Measurements from ENCODE around the gene PATJ.
"Not testable (repeated sequence)": the region's sequence is repeated elsewhere in the genome, so short reads cannot be mapped to it uniquely, and the experiment has no call there.

PATJ gene

GRCh38 chr1:62184336-62184735, 442.1 kb downstream of the PATJ start:
- no peak overlapping the region for H3K4me3 ChIP-seq (ENCODE audit: low read length)
- no peak for DNase-seq (ENCODE audit: low read depth)
- no peak for TF ChIP-seq CTCF (conservative IDR thresholded peaks at IDR 0.05; ENCODE audit: low read length)

GRCh38 chr1:62185233-62185632, 443.0 kb downstream of the PATJ start:
- not testable (repeated sequence) for H3K4me3 ChIP-seq (ENCODE audit: low read length); DNase-seq (ENCODE audit: low read depth)

GRCh38 chr1:62185677-62186076, 443.4 kb downstream of the PATJ start:
- no peak overlapping the region for H3K4me3 ChIP-seq (ENCODE audit: low read length)
- no peak for DNase-seq (ENCODE audit: low read depth)
- no peak for TF ChIP-seq CTCF (conservative IDR thresholded peaks at IDR 0.05; ENCODE audit: low read length)

GRCh38 chr1:62187548-62187947, 445.3 kb downstream of the PATJ start:
- no peak for DNase-seq (ENCODE audit: low read depth)
- no peak for TF ChIP-seq CTCF (conservative IDR thresholded peaks at IDR 0.05; ENCODE audit: low read length)
- H3K4me3 ChIP-seq (ENCODE audit: low read length): no peak overlapping the region

- no peak for DNase-seq (ENCODE audit: low read depth)
- H3K4me3 ChIP-seq (ENCODE audit: low read length): no peak overlapping the region
- TF ChIP-seq CTCF (conservative IDR thresholded peaks at IDR 0.05; ENCODE audit: low read length): no peak
Observed at GRCh38 chr1:62188111-62188510, 445.8 kb downstream of the PATJ start.

GRCh38 chr1:62194651-62195544, 452.6 kb downstream of the PATJ start, which contains the start of gene L1TD1:
L1TD1 (plus strand) TSS chr1:62194849; CDS start chr1:62206629, 11,780 bp downstream.
- no peak for TF ChIP-seq CTCF (conservative IDR thresholded peaks at IDR 0.05; ENCODE audit: low read length)
- no peak for DNase-seq (ENCODE audit: low read depth)
- no peak within 1 kb of the TSS for H3K4me3 ChIP-seq (ENCODE audit: low read length)

- no peak for DNase-seq (ENCODE audit: low read depth)
- no peak for TF ChIP-seq CTCF (conservative IDR thresholded peaks at IDR 0.05; ENCODE audit: low read length)
- no peak overlapping the region for H3K4me3 ChIP-seq (ENCODE audit: low read length)
Observed at GRCh38 chr1:62196086-62196690, 453.9 kb downstream of the PATJ start.
